Measurements from ENCODE around the gene DENND5A.

DNA sequence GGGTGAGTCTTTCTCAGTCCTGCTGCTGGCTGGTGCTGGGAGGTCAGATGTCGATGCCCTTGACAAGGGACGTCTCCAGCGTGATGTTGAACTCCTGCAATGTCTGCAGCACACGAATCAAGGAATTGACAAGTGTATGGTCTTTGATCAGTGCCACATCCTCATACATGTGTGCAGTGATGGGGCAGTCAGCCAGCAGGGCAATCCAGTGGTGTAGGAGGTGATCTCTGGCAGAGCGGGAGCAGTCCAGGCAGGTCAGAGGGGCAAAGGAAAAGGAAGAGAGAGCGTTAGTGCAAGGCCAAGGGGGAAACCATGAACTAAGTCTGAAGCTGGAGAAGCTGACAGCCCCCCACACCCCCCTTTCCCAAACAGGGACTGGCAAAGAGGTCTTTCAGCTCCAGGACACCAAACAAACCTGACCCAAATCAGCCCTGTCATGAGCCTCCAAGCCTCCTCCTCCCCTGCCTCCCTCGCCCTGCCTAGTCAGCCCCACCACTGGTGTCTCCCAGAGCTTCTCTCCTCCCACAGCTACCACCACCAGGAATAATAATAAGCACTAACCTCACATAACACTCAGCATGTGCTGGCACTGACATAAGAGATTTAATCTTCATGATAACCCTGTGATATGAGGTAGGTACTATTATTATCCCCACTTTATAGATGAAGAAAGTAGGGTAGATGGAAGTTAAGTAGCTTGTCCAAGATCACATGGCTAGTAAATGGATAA lies 125.4 kb downstream of the DENND5A start:
- TF ChIP-seq POLR2A (IDR thresholded peaks at IDR 0.05; ENCODE audit: low read length) (no peak), GATA1 (IDR thresholded peaks at IDR 0.05; ENCODE audit: low read depth, low read length) (no peak)
